Gastrocnemius medialis (tissue), 4 donors: Measurements from ENCODE around the gene GRIA1. TPM values are rescaled to one million over a fixed set of nuclear protein-coding genes. Genes with fewer than 3 reads are reported as not detected.

Experiments
- ATAC-seq, 2 donors: fragments of 150-250 bp; one replicate each; pipeline ENCODE4 v1.9.1; 2016
- DNase-seq, 2 donors: peaks; one replicate each; pipeline ENCODE4 v3.0.0-alpha.2; 2019
- H3K27ac ChIP-seq, 4 donors: fragments of 200-600 bp; sonication (generic); 1 replicate in 1 of 4; 2 replicates in 3 of 4; pipeline ENCODE4 v1.5.1; 2016 to 2018; ENCODE audit warnings: mild to moderate bottlenecking in 2 of 4, moderate library complexity in 1 of 4
- H3K27me3 ChIP-seq, 3 donors: fragments of 200-600 bp; sonication (generic) in 2 of 3; 1 replicate in 1 of 3; 2 replicates in 2 of 3; pipeline versions ENCODE4 v1.5.1 to v1.6.0; 2016 to 2019; ENCODE audit warnings: mild to moderate bottlenecking in 1 of 3, moderate library complexity in 1 of 3
- H3K36me3 ChIP-seq, 2 donors: fragments of 200-600 bp; sonication (generic) in 1 of 2; one replicate each; pipeline ENCODE4 v1.5.1; 2017 to 2018
- H3K4me1 ChIP-seq, 2 donors: fragments of 200-600 bp; sonication (generic) in 1 of 2; one replicate each; pipeline ENCODE4 v1.5.1; 2016 to 2017; ENCODE audit warnings: mild to moderate bottlenecking in 2 of 2
- H3K4me3 ChIP-seq, 4 donors: fragments of 200-600 bp; sonication (generic) in 3 of 4; 1 replicate in 1 of 4; 2 replicates in 3 of 4; pipeline ENCODE4 v1.5.1; 2016 to 2019; ENCODE audit warnings: mild to moderate bottlenecking in 2 of 4
- H3K9me3 ChIP-seq, 3 donors: fragments of 200-600 bp; sonication (generic) in 2 of 3; 1 replicate in 1 of 3; 2 replicates in 2 of 3; pipeline ENCODE4 v1.5.1; 2016 to 2019
- POLR2A ChIP-seq, 2 donors: fragments of 450-650 bp; IDR thresholded peaks; one replicate each; pipeline ENCODE4 v1.6.1; 2017; ENCODE audit warnings: antibody characterized with exemption in 2 of 2, mild to moderate bottlenecking in 2 of 2, moderate library complexity in 2 of 2
- in situ Hi-C, 4 donors: fragments of 200-750 bp; cut with MboI; loops; one replicate each; pipeline versions ENCODE4 v1.15.0 to v1.8.0; 2017; ENCODE audit warnings: low sequenced_read_pairs in 4 of 4
- intact Hi-C: fragments of 100-400 bp; cut with DNase I; formaldehyde crosslinking; loops from one replicate; pipeline ENCODE4 v1.15.1; 2023; ENCODE audit warnings: low total_unique reads
- total RNA-seq, 4 donors: library from RNA; depleted of rRNA; stranded (reverse); fragments of >200 nt; gene quantifications; one replicate each; pipeline versions ENCODE4 v1.1.0 to v1.2.3, GENCODE V29; 2016
- TF ChIP-seq, protein P1 (sequence below), 5 experiments: fragments of 450-650 bp in 3 of 5; fragments of 200-600 bp in 2 of 5; sonication (generic) in 2 of 5; IDR thresholded peaks in 4 of 5; conservative IDR thresholded peaks in 1 of 5; 1 replicate in 4 of 5; 2 replicates in 1 of 5; pipeline ENCODE4 v1.5.1; 2016 to 2019; ENCODE audit warnings: antibody characterized with exemption in 5 of 5, mild to moderate bottlenecking in 3 of 5, moderate library complexity in 3 of 5

Gene GRIA1
- total RNA-seq, 4 donors from 2014 or later, result 0.18 to 0.46 TPM; not detected in 2

DNA sequence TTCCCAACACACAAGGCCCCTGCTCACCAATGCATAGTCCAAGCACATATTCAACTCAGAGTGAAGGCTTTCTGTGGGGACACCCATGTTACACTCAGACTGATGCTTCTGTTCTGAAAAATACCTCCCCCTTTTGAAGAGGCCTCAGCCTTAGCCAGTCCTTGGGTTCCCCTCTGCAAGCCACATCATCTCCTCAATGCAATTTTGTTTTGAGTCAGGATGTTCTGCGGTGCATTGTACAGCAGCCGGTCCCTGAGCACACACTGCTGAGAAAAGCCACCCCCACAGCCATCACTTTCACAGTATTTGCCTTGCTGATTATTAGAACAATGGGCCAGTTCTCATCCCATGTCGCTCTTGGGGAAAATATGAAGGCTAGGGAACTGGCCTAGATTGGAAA is 307.0 kb downstream of the GRIA1 start:
- no peak overlapping the region for H3K27ac ChIP-seq
- H3K36me3 ChIP-seq, result no peaks in the 10 kb centered on the region
- intact Hi-C loops (no loop called here), in situ Hi-C loops (no loop called here)
- no peak overlapping the region for H3K4me3 ChIP-seq
- H3K9me3 ChIP-seq, result no peaks in the 10 kb centered on the region
- DNase-seq, result no peak
- H3K27me3 ChIP-seq, result no peaks in the 10 kb centered on the region
- ATAC-seq, result no peak
- TF ChIP-seq POLR2A (IDR thresholded peaks at IDR 0.05), result no peak
- TF ChIP-seq, protein P1, sequence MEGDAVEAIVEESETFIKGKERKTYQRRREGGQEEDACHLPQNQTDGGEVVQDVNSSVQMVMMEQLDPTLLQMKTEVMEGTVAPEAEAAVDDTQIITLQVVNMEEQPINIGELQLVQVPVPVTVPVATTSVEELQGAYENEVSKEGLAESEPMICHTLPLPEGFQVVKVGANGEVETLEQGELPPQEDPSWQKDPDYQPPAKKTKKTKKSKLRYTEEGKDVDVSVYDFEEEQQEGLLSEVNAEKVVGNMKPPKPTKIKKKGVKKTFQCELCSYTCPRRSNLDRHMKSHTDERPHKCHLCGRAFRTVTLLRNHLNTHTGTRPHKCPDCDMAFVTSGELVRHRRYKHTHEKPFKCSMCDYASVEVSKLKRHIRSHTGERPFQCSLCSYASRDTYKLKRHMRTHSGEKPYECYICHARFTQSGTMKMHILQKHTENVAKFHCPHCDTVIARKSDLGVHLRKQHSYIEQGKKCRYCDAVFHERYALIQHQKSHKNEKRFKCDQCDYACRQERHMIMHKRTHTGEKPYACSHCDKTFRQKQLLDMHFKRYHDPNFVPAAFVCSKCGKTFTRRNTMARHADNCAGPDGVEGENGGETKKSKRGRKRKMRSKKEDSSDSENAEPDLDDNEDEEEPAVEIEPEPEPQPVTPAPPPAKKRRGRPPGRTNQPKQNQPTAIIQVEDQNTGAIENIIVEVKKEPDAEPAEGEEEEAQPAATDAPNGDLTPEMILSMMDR (IDR thresholded peaks at IDR 0.05 in 4 of 5, conservative IDR thresholded peaks at IDR 0.05 in 1 of 5), result no peak
- H3K4me1 ChIP-seq, result no peaks in the 10 kb centered on the region

DNA sequence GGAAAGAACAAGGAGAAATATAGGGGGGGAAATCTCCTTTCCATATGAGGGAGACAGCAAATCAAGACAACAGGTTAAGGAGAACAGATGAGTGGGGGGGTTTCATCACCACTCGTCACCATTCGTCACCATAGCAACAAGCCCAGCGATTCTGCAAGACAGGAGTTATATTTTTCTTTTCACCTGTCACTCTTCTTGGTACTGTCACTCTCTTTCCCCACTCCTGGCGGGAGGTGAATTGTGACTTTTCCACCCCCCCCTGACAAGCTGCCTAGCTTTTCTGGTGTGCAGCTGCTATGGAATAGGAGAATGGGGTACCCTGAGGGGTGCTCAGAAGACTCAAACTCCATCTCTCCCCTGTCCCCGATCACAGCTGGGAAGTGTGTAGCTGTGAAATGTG is 308.4 kb downstream of the GRIA1 start:
- H3K27ac ChIP-seq, result no peak overlapping the region
- DNase-seq (no peak), ATAC-seq (no peak)
- no peak overlapping the region for H3K4me3 ChIP-seq
- no peak for TF ChIP-seq POLR2A (IDR thresholded peaks at IDR 0.05)
- TF ChIP-seq, protein P1 (IDR thresholded peaks at IDR 0.05 in 4 of 5, conservative IDR thresholded peaks at IDR 0.05 in 1 of 5), result no peak
- no peaks in the 10 kb centered on the region for H3K27me3 ChIP-seq
- H3K36me3 ChIP-seq, result no peaks in the 10 kb centered on the region
- H3K9me3 ChIP-seq, result no peaks in the 10 kb centered on the region
- intact Hi-C loops (no loop called here), in situ Hi-C loops (no loop called here)
- H3K4me1 ChIP-seq, result no peaks in the 10 kb centered on the region

DNA sequence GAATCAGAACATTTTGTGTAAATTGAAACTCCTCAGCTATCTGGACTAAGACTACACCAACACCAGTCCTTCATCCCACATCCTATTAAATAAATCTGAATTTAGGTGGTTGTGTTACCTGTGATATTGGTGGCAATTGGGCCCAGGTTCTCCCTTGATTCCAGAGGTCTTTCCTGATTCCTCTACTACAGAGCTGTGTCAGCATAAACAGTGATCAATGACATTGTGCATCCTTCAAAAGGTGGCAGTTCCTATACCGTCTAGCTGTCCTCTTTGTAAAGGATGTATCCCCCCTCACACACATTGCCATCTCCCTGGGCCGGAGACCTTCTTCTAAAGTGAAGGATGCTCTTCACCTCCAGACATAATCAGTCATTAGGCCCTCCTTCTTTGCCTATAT is 309.0 kb downstream of the GRIA1 start:
- no peak for DNase-seq
- ATAC-seq, result no peak
- H3K27ac ChIP-seq, result no peak overlapping the region
- no peaks in the 10 kb centered on the region for H3K36me3 ChIP-seq
- intact Hi-C loops (no loop called here), in situ Hi-C loops (no loop called here)
- no peak overlapping the region for H3K4me3 ChIP-seq
- no peaks in the 10 kb centered on the region for H3K4me1 ChIP-seq
- TF ChIP-seq, protein P1 (IDR thresholded peaks at IDR 0.05 in 4 of 5, conservative IDR thresholded peaks at IDR 0.05 in 1 of 5), result no peak
- H3K9me3 ChIP-seq, result no peaks in the 10 kb centered on the region
- no peaks in the 10 kb centered on the region for H3K27me3 ChIP-seq

DNA sequence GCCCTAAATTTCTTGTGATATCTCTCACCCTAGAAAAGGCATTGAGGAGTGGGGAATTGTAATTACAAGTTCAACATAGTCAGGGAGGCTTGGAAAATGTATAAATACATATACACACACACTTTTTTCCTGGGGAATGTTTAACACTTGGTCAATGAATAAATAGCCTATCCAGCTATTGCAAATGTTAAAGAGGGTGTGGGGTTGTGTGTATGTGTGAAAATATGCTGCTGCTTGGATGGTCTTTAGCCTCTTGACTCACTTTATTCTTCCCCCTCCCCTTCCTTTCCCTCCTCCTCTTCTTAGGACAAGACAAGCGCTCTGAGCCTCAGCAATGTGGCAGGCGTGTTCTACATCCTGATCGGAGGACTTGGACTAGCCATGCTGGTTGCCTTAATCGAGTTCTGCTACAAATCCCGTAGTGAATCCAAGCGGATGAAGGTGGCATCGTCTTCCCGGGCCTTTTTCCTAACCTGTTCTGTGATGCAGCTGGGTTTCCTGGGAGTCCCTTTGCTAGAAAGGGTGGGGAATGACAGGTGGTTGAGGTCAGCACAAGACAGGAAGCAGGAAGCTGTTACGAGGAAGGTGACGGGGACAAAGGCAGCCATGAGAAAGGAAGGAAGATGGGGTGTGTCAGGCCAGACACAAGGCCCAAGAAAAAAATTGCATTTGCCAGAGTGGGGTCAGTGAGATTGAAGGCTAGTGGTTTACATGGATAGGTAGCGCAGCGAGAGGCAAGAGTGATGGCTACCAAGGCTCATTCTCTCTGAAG is 311.8 kb downstream of the GRIA1 start:
- intact Hi-C loops, result no loop called here
- DNase-seq (no peak), ATAC-seq (no peak)
- Histone ChIP-seq H3K9me3 (no peaks in the 10 kb centered on the region), H3K4me3 (no peak overlapping the region), H3K27ac (no peak overlapping the region), H3K27me3 (no peaks in the 10 kb centered on the region), H3K4me1 (no peaks in the 10 kb centered on the region), H3K36me3 (no peaks in the 10 kb centered on the region)
- in situ Hi-C loops, result no loop called here
- TF ChIP-seq, protein P1 (IDR thresholded peaks at IDR 0.05 in 4 of 5, conservative IDR thresholded peaks at IDR 0.05 in 1 of 5), result no peak
- TF ChIP-seq POLR2A (IDR thresholded peaks at IDR 0.05), result no peak

DNA sequence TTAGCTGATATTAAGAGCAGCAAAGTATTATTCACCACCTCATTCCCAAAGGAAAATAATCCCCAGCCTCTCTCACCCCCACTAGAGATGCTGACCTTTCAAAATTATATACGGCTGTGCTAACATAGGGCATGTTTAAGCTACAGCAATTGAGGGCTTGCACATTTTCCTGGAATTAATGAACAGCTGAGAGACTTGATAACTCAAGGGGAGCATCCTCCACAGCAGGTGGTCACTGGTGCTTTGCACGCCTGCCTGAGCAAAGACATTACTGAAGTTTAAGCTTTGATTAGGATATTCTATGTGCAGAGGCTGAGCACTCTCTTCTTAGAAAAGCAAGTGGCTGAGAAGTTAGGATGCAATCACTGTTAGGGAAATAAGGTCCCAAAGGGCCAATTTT is 317.3 kb downstream of the GRIA1 start:
- in situ Hi-C loops (no loop called here), intact Hi-C loops (no loop called here)
- TF ChIP-seq, protein P1 (IDR thresholded peaks at IDR 0.05 in 4 of 5, conservative IDR thresholded peaks at IDR 0.05 in 1 of 5), result no peak
- TF ChIP-seq POLR2A (IDR thresholded peaks at IDR 0.05), result no peak
- H3K9me3 ChIP-seq, result no peaks in the 10 kb centered on the region
- H3K36me3 ChIP-seq, result no peaks in the 10 kb centered on the region
- H3K4me1 ChIP-seq, result no peaks in the 10 kb centered on the region
- H3K4me3 ChIP-seq, result no peak overlapping the region
- no peak overlapping the region for H3K27ac ChIP-seq
- ATAC-seq (no peak), DNase-seq (no peak)
- H3K27me3 ChIP-seq, result no peaks in the 10 kb centered on the region
